K562 (cell line): ENCODE results near the gene ERICH6. TPM values are rescaled to one million over a fixed set of nuclear protein-coding genes. Genes with fewer than 3 reads are reported as not detected.

ENCODE experiments used
- BRD4 ChIP-seq: fragments of 200-600 bp; sonication (generic); IDR thresholded peaks from 2 replicates; pipeline ENCODE4 v1.6.1; 2017; ENCODE audit warnings: inconsistent platforms
- CC2D1A ChIP-seq: fragments of 450-650 bp; IDR thresholded peaks from 2 replicates; pipeline ENCODE4 v1.6.1; 2017; ENCODE audit warnings: mild to moderate bottlenecking
- CHD1 ChIP-seq: fragments of 200-600 bp; sonication (generic); IDR thresholded peaks from one replicate; pipeline ENCODE4 v1.6.1; 2012; ENCODE audit warnings: mild to moderate bottlenecking, moderate library complexity, low read length, inconsistent platforms
- HOXB6 ChIP-seq: fragments of 250-450 bp; sonication (Bioruptor Pico); IDR thresholded peaks from 2 replicates; pipeline ENCODE4 v1.5.1; 2022; ENCODE audit warnings: mild to moderate bottlenecking, borderline replicate concordance
- KLF13 ChIP-seq: fragments of 450-650 bp; IDR thresholded peaks from 2 replicates; pipeline ENCODE4 v1.6.1; 2016; ENCODE audit warnings: missing genetic modification characterization, low read depth, mild to moderate bottlenecking, missing compliant biosample characterization, moderate library complexity, borderline replicate concordance
- MED1 ChIP-seq: sonication (generic); formaldehyde crosslinking; IDR thresholded peaks from 2 replicates; pipeline ENCODE4 v1.8.1; 2023; ENCODE audit warnings: missing genetic modification reagents, borderline replicate concordance
- MEF2A ChIP-seq: IDR thresholded peaks from 2 replicates; pipeline ENCODE4 v1.6.1; 2011; ENCODE audit warnings: low read depth, mild to moderate bottlenecking, low read length, moderate library complexity; ENCODE audit not compliant: control insufficient read depth
- NCOA4 ChIP-seq: fragments of 450-650 bp; IDR thresholded peaks from 2 replicates; pipeline ENCODE4 v1.6.1; 2018; ENCODE audit warnings: mild to moderate bottlenecking; ENCODE audit not compliant: partially characterized antibody
- PHF8 ChIP-seq: fragments of 200-600 bp; sonication (generic); IDR thresholded peaks from 2 replicates; pipeline ENCODE4 v1.6.1; 2012; ENCODE audit warnings: mixed run types, mild to moderate bottlenecking, inconsistent platforms, low read length, moderate library complexity, borderline replicate concordance
- RCOR1 ChIP-seq, 2 experiments: IDR thresholded peaks; 2 replicates each; pipeline ENCODE4 v1.6.1; 2012; ENCODE audit warnings: low read depth in 2 of 2, low read length in 2 of 2, borderline replicate concordance in 1 of 2, improper control_type of control experiment in 1 of 2
- SNIP1 ChIP-seq: fragments of 450-650 bp; IDR thresholded peaks from 2 replicates; pipeline ENCODE4 v1.7.1; 2017; ENCODE audit warnings: low read depth, mild to moderate bottlenecking
- SREBF1 ChIP-seq: fragments of 150-350 bp; IDR thresholded peaks from 2 replicates; pipeline ENCODE4 v1.6.1; 2014; ENCODE audit warnings: antibody characterized with exemption, low read depth, low read length, borderline replicate concordance
- XRCC5 ChIP-seq: fragments of 200-400 bp; formaldehyde crosslinking; IDR thresholded peaks from 2 replicates; pipeline ENCODE4 v1.6.1; 2017; ENCODE audit warnings: low read depth, mild to moderate bottlenecking, low read length
- ZNF239 ChIP-seq: fragments of 250-450 bp; sonication (Bioruptor Pico); IDR thresholded peaks from 2 replicates; pipeline ENCODE4 v1.4.0; 2020; ENCODE audit warnings: mild to moderate bottlenecking
- ZNF444 ChIP-seq: fragments of 250-450 bp; sonication (Bioruptor Pico); IDR thresholded peaks from 2 replicates; pipeline ENCODE4 v1.4.0; 2020; ENCODE audit warnings: mild to moderate bottlenecking, moderate library complexity
- ZNF584 ChIP-seq: fragments of 200-800 bp; sonication (Bioruptor generic); IDR thresholded peaks from 2 replicates; pipeline ENCODE4 v1.6.1; 2016; ENCODE audit warnings: low read depth, mild to moderate bottlenecking, missing genetic modification characterization, missing compliant biosample characterization
- ZNF75A ChIP-seq: fragments of 450-650 bp; formaldehyde crosslinking; IDR thresholded peaks from 2 replicates; pipeline ENCODE4 v1.4.0; 2020; ENCODE audit warnings: mild to moderate bottlenecking
- polyA plus RNA-seq, 8 experiments: library from polyadenylated mRNA; depleted of rRNA in 4 of 8; stranded (reverse) in 5 of 8; unstranded in 3 of 8; fragments of >200 nt; fragmentation: Nextera tagmentation in 2 of 8; fragmentation: Illumina TruSeq in 1 of 8; extraction: Ambion mirVana in 2 of 8; extraction: Trizol in 1 of 8; gene quantifications; 2 replicates each; pipeline versions ENCODE4 v1.2.1 to v1.2.3, GENCODE V29; 2011 to 2014; ENCODE audit warnings: inconsistent platforms in 1 of 8, missing spikeins in 1 of 8
- total RNA-seq, 7 experiments: library from RNA; depleted of rRNA in 6 of 7; stranded (reverse); fragments of >200 nt in 6 of 7; fragmentation: Illumina TruSeq in 2 of 7; extraction: Trizol in 2 of 7; gene quantifications; 2 replicates each; pipeline versions ENCODE4 v1.2.1 to v1.2.3, GENCODE V29; 2011 to 2021; ENCODE audit warnings: low replicate concordance in 1 of 7
- TF ChIP-seq, protein P1 (sequence below): sonication (generic); formaldehyde crosslinking; IDR thresholded peaks from 2 replicates; pipeline ENCODE4 v1.8.1; 2023; ENCODE audit warnings: mild to moderate bottlenecking, missing genetic modification reagents, moderate library complexity
- TF ChIP-seq, protein P2 (sequence below): fragments of 200-800 bp; sonication (Bioruptor generic); IDR thresholded peaks from 2 replicates; pipeline ENCODE4 v1.6.1; 2017; ENCODE audit warnings: missing genetic modification characterization, missing compliant biosample characterization
- TF ChIP-seq, protein P3 (sequence below): sonication (generic); formaldehyde crosslinking; IDR thresholded peaks from 2 replicates; pipeline ENCODE4 v1.8.0; 2022; ENCODE audit warnings: missing genetic modification reagents, mild to moderate bottlenecking, borderline replicate concordance
- TF ChIP-seq, protein P4 (sequence below): fragments of 450-650 bp; formaldehyde crosslinking; IDR thresholded peaks from 2 replicates; pipeline ENCODE4 v1.4.0; 2020; ENCODE audit warnings: mild to moderate bottlenecking, moderate library complexity

ERICH6 gene
- total and polyA plus RNA-seq, 9 of the 15 experiments (the other 6 are each of a cell fraction or from before 2014, with no cell fraction given): not detected

DNA sequence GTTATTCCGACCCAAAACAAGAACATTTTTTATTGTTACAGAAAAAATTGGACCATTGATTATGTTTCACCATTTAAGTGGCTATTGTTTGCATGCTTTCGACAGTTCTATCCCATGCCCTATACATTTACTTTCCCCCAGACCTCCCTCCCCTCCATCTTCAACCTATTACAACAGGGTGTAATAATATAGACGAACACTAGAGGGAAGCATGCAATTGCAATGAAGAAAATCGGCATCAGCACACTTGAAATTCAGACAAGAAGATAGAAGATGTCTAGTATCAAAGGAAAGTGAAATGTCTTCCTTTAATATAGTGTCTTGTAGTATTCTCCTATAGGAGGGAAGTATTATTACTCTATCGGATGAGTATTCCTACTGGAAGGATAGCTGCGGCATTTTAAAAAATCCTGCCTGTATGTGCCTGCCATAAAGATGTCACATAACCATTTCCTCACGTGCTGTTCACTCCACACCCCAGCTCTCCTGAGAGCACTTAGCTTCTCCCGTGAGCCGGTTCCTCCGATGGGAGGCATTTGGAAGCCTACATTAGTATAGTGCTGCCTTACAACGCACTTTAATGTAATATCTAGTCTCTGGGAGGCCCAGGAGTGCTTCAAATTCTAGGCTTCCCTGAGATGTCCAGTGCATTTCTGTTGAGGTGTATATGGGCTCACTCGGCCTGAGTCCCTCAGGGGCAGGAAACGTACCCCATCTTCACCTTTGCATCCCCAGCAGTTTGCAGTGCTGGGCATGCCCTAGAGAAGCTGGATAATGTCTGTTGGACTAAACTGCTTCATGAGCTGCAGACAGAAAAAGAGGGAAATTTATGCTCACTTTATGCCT is 17.8 kb upstream of the ERICH6 start (continued):
- no peak for TF ChIP-seq SNIP1
- TF ChIP-seq, protein P1, sequence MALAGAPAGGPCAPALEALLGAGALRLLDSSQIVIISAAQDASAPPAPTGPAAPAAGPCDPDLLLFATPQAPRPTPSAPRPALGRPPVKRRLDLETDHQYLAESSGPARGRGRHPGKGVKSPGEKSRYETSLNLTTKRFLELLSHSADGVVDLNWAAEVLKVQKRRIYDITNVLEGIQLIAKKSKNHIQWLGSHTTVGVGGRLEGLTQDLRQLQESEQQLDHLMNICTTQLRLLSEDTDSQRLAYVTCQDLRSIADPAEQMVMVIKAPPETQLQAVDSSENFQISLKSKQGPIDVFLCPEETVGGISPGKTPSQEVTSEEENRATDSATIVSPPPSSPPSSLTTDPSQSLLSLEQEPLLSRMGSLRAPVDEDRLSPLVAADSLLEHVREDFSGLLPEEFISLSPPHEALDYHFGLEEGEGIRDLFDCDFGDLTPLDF: no peak
- no peak for TF ChIP-seq MEF2A
- TF ChIP-seq RCOR1 (IDR thresholded peaks at IDR 0.05; ENCODE audit: borderline replicate concordance in 1 of 2, low read depth in 2 of 2, low read length in 2 of 2): 0 out of 4 replicates have a peak, but pooled peaks of 1 of the 2 experiments have one; percentile 37
- TF ChIP-seq ZNF584 (CRISPR knock-in tag): no peak
- TF ChIP-seq, protein P2, sequence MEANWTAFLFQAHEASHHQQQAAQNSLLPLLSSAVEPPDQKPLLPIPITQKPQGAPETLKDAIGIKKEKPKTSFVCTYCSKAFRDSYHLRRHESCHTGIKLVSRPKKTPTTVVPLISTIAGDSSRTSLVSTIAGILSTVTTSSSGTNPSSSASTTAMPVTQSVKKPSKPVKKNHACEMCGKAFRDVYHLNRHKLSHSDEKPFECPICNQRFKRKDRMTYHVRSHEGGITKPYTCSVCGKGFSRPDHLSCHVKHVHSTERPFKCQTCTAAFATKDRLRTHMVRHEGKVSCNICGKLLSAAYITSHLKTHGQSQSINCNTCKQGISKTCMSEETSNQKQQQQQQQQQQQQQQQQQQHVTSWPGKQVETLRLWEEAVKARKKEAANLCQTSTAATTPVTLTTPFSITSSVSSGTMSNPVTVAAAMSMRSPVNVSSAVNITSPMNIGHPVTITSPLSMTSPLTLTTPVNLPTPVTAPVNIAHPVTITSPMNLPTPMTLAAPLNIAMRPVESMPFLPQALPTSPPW (CRISPR knock-in tag): peak; percentile 52
- TF ChIP-seq NCOA4: no peak
- no peak for TF ChIP-seq PHF8
- no peak for TF ChIP-seq BRD4
- no peak for TF ChIP-seq ZNF444 (CRISPR knock-in tag)
- TF ChIP-seq, protein P3, sequence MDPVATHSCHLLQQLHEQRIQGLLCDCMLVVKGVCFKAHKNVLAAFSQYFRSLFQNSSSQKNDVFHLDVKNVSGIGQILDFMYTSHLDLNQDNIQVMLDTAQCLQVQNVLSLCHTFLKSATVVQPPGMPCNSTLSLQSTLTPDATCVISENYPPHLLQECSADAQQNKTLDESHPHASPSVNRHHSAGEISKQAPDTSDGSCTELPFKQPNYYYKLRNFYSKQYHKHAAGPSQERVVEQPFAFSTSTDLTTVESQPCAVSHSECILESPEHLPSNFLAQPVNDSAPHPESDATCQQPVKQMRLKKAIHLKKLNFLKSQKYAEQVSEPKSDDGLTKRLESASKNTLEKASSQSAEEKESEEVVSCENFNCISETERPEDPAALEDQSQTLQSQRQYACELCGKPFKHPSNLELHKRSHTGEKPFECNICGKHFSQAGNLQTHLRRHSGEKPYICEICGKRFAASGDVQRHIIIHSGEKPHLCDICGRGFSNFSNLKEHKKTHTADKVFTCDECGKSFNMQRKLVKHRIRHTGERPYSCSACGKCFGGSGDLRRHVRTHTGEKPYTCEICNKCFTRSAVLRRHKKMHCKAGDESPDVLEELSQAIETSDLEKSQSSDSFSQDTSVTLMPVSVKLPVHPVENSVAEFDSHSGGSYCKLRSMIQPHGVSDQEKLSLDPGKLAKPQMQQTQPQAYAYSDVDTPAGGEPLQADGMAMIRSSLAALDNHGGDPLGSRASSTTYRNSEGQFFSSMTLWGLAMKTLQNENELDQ (CRISPR knock-in tag): no peak
- TF ChIP-seq MED1 (CRISPR knock-in tag): no peak
- no peak for TF ChIP-seq XRCC5
- TF ChIP-seq ZNF239: no peak
- no peak for TF ChIP-seq KLF13 (tag)
- no peak for TF ChIP-seq HOXB6 (CRISPR knock-in tag)
- TF ChIP-seq SREBF1: no peak
- TF ChIP-seq CHD1: no peak
- TF ChIP-seq, protein P4, sequence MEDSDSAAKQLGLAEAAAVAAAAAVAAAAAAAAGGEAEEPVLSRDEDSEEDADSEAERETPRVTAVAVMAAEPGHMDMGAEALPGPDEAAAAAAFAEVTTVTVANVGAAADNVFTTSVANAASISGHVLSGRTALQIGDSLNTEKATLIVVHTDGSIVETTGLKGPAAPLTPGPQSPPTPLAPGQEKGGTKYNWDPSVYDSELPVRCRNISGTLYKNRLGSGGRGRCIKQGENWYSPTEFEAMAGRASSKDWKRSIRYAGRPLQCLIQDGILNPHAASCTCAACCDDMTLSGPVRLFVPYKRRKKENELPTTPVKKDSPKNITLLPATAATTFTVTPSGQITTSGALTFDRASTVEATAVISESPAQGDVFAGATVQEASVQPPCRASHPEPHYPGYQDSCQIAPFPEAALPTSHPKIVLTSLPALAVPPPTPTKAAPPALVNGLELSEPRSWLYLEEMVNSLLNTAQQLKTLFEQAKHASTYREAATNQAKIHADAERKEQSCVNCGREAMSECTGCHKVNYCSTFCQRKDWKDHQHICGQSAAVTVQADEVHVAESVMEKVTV: peak; percentile 82
- TF ChIP-seq ZNF75A: no peak
- 0 out of 2 replicates have a peak, but pooled peaks have one; percentile 34 for TF ChIP-seq CC2D1A
